T-helper 2 cell treated with Interferon-gamma antibody and Interleukin-4, amounts not matched to agents 5 μg/mL and 100 μg/mL, for 36 hours (primary cell): Measurements from ENCODE around the gene PSMC1.
A peak's percentile ranks its signal among the peaks of the same experiment; 100 is the strongest.
"Not testable (repeated sequence)": the region's sequence is repeated elsewhere in the genome, so short reads cannot be mapped to it uniquely, and the experiment has no call there.

Source experiments
- DNase-seq: peaks from one replicate; pipeline ENCODE4 v3.0.0; 2021; ENCODE audit warnings: low spot score
- H3K27ac Mint-ChIP-seq: one replicate; pipeline ENCODE4 v1.8.0; 2021; ENCODE audit warnings: mild to moderate bottlenecking, mixed read lengths
- H3K27me3 Mint-ChIP-seq: one replicate; pipeline ENCODE4 v1.8.0; 2021; ENCODE audit warnings: low read depth, mixed read lengths
- H3K36me3 Mint-ChIP-seq: one replicate; pipeline ENCODE4 v1.8.0; 2021; ENCODE audit warnings: low read depth, mixed read lengths
- H3K4me1 Mint-ChIP-seq: one replicate; pipeline ENCODE4 v1.8.0; 2021; ENCODE audit warnings: low read depth, mixed read lengths
- H3K4me3 Mint-ChIP-seq: one replicate; pipeline ENCODE4 v1.8.0; 2022; ENCODE audit warnings: mild to moderate bottlenecking, moderate library complexity, mixed read lengths
- H3K9me3 Mint-ChIP-seq: one replicate; pipeline ENCODE4 v1.8.0; 2021; ENCODE audit warnings: mixed read lengths

Gene PSMC1

DNA sequence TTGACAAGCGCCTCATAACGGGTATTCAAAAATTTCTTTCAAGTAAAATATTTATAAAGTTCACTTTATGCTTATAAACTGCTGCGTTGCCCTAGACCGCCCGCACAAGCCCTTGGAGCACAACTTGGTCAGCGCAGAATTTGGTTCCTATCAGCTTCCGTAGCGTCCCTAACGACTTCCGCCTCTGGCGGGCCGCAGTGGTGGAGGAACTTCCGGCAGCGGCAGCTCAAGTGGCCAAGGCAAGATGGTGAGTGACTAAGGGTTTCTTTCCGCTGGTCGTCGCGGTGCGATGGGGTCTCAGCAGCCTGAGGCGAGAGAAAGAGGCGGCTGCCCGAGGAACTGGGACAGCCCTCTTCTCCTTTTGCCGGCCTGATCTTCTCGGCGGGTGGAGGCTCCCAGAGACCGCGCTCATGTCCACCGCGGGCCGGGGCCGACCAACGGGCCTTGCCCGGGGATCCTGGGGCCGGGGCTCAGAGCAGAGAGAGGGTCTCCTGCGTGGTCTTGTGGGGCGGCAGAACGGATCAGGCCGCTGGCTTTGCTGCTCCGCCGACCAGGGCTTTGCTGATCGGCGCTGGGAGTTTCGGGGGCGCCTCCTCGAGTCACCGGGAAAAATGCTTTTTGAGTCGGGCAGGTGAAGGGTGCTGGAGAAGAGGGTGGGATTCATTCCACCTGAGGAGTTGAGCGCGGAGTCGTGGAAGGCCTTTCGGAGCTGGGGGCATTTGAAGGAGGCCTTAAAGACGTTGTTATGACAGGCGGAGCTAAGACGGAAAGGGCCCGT lies at the start of gene PSMC1:
Gene PSMC1 (plus strand): TSS at position 200 of the 778 bp plus-strand sequence. CDS start 45 bp downstream, at position 245.
- H3K4me1 Mint-ChIP-seq = peaks cover 20% of the 10 kb centered on the region
- peak; percentile 90 for DNase-seq
- peaks cover 4% of the 10 kb centered on the region for H3K9me3 Mint-ChIP-seq
- peak within 1 kb of the TSS; percentile 94 for H3K27ac Mint-ChIP-seq
- peaks cover 5% of the 10 kb centered on the region for H3K27me3 Mint-ChIP-seq
- H3K36me3 Mint-ChIP-seq = peaks cover 36% of the 10 kb centered on the region
- H3K4me3 Mint-ChIP-seq = peak within 1 kb of the TSS; percentile 99

DNA sequence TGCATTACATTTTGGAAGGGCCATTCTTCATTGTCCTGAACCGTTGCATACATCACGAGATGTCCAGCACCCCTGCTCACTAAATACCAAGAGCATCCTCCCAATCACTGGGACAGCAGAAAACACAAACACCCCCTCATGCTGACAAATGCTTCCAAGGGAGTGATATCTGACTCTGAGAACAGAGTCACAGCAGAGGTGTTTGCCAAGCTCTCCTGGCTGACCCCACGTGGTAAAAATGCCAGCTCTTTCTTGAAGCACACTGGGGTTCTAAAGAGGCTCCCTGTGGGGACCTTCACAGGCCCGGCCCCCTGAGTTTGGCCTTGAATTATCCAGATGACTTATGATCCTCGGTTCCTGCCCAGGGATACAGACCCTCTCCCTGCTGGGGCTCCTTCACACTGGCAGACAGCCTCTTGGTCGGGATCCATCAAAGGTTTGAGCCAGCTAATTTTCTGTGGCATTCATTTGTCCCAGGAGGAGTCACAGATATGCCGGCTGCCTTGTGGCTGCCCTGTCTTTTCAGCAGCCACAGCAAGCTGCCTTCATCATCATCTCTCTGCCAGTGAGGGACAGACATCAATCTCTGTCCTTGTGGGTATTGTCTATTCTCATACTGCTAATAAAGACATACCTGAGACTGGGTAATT lies 43.1 kb upstream of the PSMC1 start:
- H3K4me3 Mint-ChIP-seq = no peak overlapping the region
- H3K27ac Mint-ChIP-seq = no peak overlapping the region
- no peaks in the 10 kb centered on the region for H3K36me3 Mint-ChIP-seq
- DNase-seq = no peak
- H3K27me3 Mint-ChIP-seq = no peaks in the 10 kb centered on the region
- H3K9me3 Mint-ChIP-seq = peaks cover 6% of the 10 kb centered on the region
- no peaks in the 10 kb centered on the region for H3K4me1 Mint-ChIP-seq

DNA sequence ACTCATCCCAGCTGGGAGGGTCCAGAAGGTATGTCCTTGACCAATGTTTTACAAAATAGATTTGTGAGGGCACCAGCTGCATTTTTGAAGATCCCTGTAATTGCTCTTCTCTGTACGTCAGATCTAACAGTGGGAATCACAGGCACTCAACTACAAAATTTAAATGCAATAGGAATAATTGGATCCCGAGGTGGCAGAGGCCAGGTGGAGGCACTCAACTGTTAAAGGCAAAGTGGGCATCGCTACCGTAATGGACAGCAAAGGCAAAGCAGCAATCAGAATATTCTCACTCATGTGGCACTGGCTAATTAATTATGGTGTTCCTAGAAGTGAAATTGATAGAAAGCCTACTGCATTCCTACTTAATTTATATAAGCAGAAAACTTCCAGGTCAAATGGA lies 27.9 kb upstream of the PSMC1 start:
- Mint-ChIP-seq H3K27ac (no peak overlapping the region), H3K4me1 (no peaks in the 10 kb centered on the region), H3K9me3 (peaks cover 5% of the 10 kb centered on the region), H3K36me3 (no peaks in the 10 kb centered on the region), H3K27me3 (peaks cover 12% of the 10 kb centered on the region), H3K4me3 (no peak overlapping the region)
- no peak for DNase-seq

- H3K27ac Mint-ChIP-seq, H3K4me1 Mint-ChIP-seq, H3K9me3 Mint-ChIP-seq, H3K4me3 Mint-ChIP-seq, DNase-seq, H3K36me3 Mint-ChIP-seq: not testable (repeated sequence)
- peaks cover 14% of the 10 kb centered on the region for H3K27me3 Mint-ChIP-seq
Observed at GRCh38 chr14:90229942-90230341, 26.4 kb upstream of the PSMC1 start.

DNA sequence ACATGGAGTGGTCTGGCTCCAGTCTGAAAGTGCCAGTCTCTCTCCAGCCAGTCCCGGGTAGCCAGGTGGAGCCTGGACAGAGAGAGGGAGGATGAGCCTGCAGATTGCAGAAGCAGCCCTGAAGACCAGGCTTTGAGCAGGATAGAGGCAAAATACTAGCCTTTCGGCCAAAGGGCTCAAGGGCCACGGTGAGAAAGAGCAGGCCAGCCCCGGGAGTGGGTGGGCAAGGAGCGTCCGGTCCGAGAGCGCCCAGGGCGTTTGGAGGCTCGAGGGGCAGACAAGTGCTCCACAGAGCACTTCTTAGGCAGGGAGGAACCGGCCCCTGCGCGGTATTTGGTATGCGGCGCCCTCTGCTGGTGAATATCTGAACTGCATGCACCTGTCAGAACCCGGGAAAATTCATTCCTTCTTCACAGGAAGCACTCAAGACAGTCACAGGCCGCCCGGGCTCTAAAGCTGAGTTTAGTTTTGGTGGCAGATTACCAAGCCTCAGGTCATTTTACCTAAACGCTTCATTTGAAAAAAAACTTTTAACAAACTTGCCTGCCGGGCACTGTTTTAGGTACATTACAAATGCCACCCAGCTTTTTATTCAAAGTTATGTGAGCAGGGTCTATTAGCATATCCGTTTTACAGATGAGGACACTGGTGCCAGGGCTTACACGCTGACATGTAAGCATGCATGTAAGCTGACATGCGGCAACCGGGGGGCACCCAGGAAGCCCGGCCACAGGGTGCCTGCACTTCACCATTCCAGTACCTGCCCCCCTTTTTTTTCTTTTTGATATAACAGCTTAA lies 21.0 kb upstream of the PSMC1 start:
- no peak overlapping the region for H3K4me3 Mint-ChIP-seq
- no peak overlapping the region for H3K27ac Mint-ChIP-seq
- H3K4me1 Mint-ChIP-seq = peaks cover 2% of the 10 kb centered on the region
- DNase-seq = peak; percentile 59
- peaks cover 41% of the 10 kb centered on the region for H3K9me3 Mint-ChIP-seq
- peaks cover 14% of the 10 kb centered on the region for H3K27me3 Mint-ChIP-seq
- H3K36me3 Mint-ChIP-seq = peaks cover 8% of the 10 kb centered on the region

- H3K9me3 Mint-ChIP-seq = peaks cover 58% of the 10 kb centered on the region
Observed at GRCh38 chr14:90239139-90239538, 17.2 kb upstream of the PSMC1 start.

DNA sequence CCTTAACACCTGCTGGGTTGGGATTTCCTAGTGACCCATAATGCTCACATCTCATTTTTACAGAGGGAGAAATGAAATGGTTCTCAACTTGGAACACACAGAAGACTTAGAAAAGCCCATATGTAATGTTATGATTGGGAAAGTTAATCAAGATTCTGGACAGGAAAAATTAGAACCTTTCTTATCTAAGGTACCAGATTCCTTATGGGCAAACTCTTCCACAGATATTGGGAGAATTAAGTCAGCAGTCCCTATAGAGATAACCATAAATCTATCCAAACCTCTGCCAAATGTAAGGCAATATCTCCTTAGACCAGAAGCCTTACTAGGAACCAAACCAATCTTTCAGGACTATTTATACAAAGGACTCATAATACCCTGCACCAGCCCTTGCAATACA lies 13.9 kb upstream of the PSMC1 start:
- H3K36me3 Mint-ChIP-seq = peaks cover 8% of the 10 kb centered on the region
- no peak overlapping the region for H3K4me3 Mint-ChIP-seq
- no peaks in the 10 kb centered on the region for H3K4me1 Mint-ChIP-seq
- H3K9me3 Mint-ChIP-seq = peaks cover 48% of the 10 kb centered on the region
- no peak overlapping the region for H3K27ac Mint-ChIP-seq
- no peaks in the 10 kb centered on the region for H3K27me3 Mint-ChIP-seq
- DNase-seq = no peak

More at GRCh38 chr14:90239139-90239538, 17.2 kb upstream of the PSMC1 start:
- Mint-ChIP-seq H3K4me3 (no peak overlapping the region), H3K27me3 (peaks cover 4% of the 10 kb centered on the region), H3K4me1 (peaks cover 2% of the 10 kb centered on the region), H3K27ac (no peak overlapping the region), H3K36me3 (peaks cover 8% of the 10 kb centered on the region)
- no peak for DNase-seq

- H3K4me1 Mint-ChIP-seq = no peaks in the 10 kb centered on the region
- DNase-seq = no peak
- H3K36me3 Mint-ChIP-seq = no peaks in the 10 kb centered on the region
- no peak overlapping the region for H3K4me3 Mint-ChIP-seq
- H3K9me3 Mint-ChIP-seq = peaks cover 9% of the 10 kb centered on the region
- H3K27me3 Mint-ChIP-seq = peaks cover 2% of the 10 kb centered on the region
- H3K27ac Mint-ChIP-seq = no peak overlapping the region
Observed at GRCh38 chr14:90246936-90247335, 9.4 kb upstream of the PSMC1 start.

GRCh38 chr14:90247441-90247840 lies 8.9 kb upstream of the PSMC1 start:
- H3K27ac Mint-ChIP-seq, H3K9me3 Mint-ChIP-seq, DNase-seq, H3K36me3 Mint-ChIP-seq, H3K4me1 Mint-ChIP-seq, H3K4me3 Mint-ChIP-seq, H3K27me3 Mint-ChIP-seq: not testable (repeated sequence)

GRCh38 chr14:90248594-90248993 lies 7.8 kb upstream of the PSMC1 start:
- DNase-seq = no peak
- Mint-ChIP-seq H3K27me3 (peaks cover 2% of the 10 kb centered on the region), H3K9me3 (peaks cover 6% of the 10 kb centered on the region), H3K36me3 (no peaks in the 10 kb centered on the region), H3K4me3 (no peak overlapping the region), H3K4me1 (no peaks in the 10 kb centered on the region), H3K27ac (no peak overlapping the region)

DNA sequence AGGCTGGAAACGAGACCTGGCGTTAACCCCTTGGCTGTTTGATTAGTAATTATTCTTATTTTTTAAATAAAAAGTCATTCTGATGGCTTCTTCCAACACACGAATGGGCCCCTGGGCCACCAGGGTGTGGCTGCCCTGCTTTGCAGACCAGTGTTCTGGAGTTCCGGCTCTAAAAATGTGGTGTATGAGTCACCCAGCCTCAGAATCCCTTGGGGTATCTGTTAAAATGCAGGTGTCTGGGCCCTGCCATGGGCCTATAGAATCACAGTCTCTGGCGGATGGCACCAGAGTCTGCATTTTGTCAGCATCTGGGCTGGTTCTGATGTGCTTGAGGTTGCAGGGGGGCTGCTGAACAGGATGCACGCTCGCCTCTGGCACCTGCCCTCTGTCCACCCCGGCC lies 2.5 kb upstream of the PSMC1 start:
- H3K36me3 Mint-ChIP-seq = peaks cover 21% of the 10 kb centered on the region
- H3K9me3 Mint-ChIP-seq = no peaks in the 10 kb centered on the region
- H3K27me3 Mint-ChIP-seq = peaks cover 5% of the 10 kb centered on the region
- peaks cover 19% of the 10 kb centered on the region for H3K4me1 Mint-ChIP-seq
- no peak overlapping the region for H3K4me3 Mint-ChIP-seq
- H3K27ac Mint-ChIP-seq = no peak overlapping the region
- no peak for DNase-seq

- Mint-ChIP-seq H3K4me3 (peak overlapping the region; percentile 99), H3K27ac (peak overlapping the region; percentile 26)
Observed at GRCh38 chr14:90255871-90256270, 482 bp upstream of the PSMC1 start.

GRCh38 chr14:90263748-90264449 lies 7.5 kb downstream of the PSMC1 start:
- H3K27ac Mint-ChIP-seq = peak overlapping the region; percentile 32
- H3K36me3 Mint-ChIP-seq = peaks cover 63% of the 10 kb centered on the region
- no peak for DNase-seq
- H3K27me3 Mint-ChIP-seq = no peaks in the 10 kb centered on the region
- H3K9me3 Mint-ChIP-seq = peaks cover 4% of the 10 kb centered on the region
- peaks cover 5% of the 10 kb centered on the region for H3K4me1 Mint-ChIP-seq
- no peak overlapping the region for H3K4me3 Mint-ChIP-seq

More at GRCh38 chr14:90255871-90256270, 482 bp upstream of the PSMC1 start:
- Mint-ChIP-seq H3K9me3 (no peaks in the 10 kb centered on the region), H3K4me1 (peaks cover 20% of the 10 kb centered on the region), H3K36me3 (peaks cover 30% of the 10 kb centered on the region), H3K27me3 (peaks cover 5% of the 10 kb centered on the region)
- DNase-seq = no peak
